Breast epithelium (tissue), 3 donors: Measurements from ENCODE around the gene LMOD1.

Experiments used
- CTCF ChIP-seq, 3 donors: fragments of 450-650 bp; IDR thresholded peaks; one replicate each; pipeline ENCODE4 v1.5.1; 2016 to 2017; ENCODE audit warnings: antibody characterized with exemption in 3 of 3, mild to moderate bottlenecking in 3 of 3, moderate library complexity in 3 of 3
- POLR2A ChIP-seq: fragments of 450-650 bp; IDR thresholded peaks from one replicate; pipeline ENCODE4 v1.6.1; 2016; ENCODE audit warnings: antibody characterized with exemption, mild to moderate bottlenecking, moderate library complexity

- TF ChIP-seq CTCF (IDR thresholded peaks at IDR 0.05) (no peak), POLR2A (no peak)
These were observed 61.9 kb downstream of the LMOD1 start for GRCh38 chr1:201884425-201884824.
